ENCODE measurements around the gene LRSAM1.

LRSAM1 gene

DNA sequence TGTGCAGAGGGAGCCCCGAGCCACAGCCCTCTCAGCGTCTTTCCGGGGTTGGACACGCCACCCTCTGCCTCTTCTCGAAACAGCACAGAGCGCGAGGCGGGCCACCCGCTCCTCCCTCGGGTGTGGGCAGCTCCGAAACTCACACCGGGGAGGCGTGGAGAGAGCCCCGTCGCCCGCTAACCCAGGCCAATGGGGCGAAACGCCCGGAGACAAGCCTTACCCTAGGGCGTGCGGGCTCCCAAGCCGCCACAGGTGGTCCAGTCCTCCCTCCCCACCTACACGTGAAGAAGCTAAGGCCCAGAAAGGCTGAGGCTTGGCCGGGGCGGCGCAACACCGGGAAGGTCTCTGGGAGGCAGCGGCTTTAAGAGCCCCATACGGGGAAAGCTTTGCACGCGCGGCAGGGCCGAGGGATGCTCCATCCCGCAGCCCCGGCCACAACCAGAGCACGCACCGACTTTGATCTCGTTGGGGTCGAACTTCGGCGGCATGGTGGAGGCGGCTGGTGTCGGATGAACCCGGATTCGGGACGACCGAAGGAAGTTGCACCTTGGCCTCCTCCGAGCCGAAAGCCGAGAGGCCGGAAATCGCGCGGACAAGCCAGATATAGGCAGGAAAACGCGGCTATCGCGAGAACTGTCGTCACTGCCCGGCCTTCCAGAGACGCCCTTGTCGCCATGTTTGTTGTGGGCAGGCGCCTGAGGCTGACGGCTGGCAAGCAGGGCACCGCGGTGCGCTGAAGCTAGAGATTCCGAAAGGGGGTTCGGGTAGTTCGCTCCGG is at the start of gene LRSAM1, which contains the start of gene RPL12:
Gene LRSAM1 (plus strand): TSS at position 681 of the 778 bp plus-strand sequence. CDS start 3,018 bp downstream, outside the sequence.
Gene RPL12 (minus strand): TSS at position 577 of the 778 bp plus-strand sequence. CDS start 89 bp downstream, at position 488.
- peak; percentile 85 to 87 for DNase-seq (ENCODE audit: low read depth in 2 of 2)

DNA sequence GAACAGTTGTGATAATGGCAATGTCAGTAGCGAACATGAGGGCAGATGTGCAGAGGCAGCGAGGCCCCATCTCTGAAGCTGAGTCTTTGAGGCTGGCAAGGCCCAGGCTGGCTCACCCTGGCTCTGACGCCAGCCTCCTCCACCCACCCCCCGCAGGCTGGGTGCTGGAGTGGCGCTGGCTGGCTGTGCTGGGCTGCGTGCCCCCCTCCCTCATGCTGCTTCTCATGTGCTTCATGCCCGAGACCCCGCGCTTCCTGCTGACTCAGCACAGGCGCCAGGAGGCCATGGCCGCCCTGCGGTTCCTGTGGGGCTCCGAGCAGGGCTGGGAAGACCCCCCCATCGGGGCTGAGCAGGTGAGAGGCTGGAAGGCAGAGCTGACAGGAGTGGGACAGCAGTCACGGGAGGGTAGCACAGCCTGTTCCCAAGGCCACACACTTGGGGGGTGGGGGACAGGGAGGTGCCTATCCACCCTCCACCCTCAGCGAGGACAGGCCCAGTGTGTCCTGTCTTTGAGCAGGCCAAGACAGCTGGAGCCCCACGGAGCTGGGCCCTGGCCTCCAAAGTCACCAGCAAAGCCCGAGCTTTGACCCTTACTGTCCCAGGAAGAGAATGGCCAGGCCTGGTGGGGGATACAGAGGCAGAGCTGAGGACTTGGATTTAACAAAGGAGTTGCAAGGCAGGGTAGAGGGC is 48.8 kb upstream of the LRSAM1 start:
- no peak for DNase-seq (ENCODE audit: low read depth in 2 of 2)

DNA sequence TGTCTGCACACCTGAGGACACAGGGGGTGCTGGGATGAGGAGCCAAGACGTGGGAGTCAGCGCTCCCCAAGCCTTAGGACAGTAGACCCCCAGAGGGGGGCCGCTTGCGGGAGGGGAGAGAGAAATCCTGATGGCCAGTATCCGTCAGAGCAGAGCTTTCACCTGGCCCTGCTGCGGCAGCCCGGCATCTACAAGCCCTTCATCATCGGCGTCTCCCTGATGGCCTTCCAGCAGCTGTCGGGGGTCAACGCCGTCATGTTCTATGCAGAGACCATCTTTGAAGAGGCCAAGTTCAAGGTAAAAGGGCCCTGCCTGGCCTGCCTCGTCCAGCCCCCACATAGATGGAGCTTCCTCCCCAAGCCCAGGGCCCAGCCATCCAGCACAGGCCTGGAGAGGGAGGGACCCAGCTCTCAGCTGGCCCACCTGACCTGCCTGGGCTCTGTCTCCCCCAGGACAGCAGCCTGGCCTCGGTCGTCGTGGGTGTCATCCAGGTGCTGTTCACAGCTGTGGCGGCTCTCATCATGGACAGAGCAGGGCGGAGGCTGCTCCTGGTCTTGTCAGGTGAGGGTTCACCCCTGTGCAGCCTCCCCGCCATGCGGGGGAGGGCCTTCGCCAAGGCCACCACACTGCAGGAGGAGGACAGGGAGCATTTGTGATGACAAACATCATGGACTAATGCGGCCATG is 47.7 kb upstream of the LRSAM1 start:
- DNase-seq (ENCODE audit: low read depth in 2 of 2) = no peak

DNA sequence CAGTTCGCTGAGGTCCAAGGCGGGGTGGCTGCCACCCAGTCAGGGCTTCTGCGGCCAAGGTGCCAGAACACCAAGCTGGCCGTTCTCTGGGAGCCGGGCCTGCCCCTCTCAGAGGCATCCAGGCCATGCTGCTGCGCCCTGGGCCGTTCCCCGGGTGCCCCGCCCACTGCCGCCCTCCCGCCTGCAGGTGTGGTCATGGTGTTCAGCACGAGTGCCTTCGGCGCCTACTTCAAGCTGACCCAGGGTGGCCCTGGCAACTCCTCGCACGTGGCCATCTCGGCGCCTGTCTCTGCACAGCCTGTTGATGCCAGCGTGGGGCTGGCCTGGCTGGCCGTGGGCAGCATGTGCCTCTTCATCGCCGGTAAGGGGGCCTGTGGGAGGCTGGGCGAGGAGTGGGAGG is 46.7 kb upstream of the LRSAM1 start:
- DNase-seq (ENCODE audit: low read depth in 2 of 2) = no peak

DNA sequence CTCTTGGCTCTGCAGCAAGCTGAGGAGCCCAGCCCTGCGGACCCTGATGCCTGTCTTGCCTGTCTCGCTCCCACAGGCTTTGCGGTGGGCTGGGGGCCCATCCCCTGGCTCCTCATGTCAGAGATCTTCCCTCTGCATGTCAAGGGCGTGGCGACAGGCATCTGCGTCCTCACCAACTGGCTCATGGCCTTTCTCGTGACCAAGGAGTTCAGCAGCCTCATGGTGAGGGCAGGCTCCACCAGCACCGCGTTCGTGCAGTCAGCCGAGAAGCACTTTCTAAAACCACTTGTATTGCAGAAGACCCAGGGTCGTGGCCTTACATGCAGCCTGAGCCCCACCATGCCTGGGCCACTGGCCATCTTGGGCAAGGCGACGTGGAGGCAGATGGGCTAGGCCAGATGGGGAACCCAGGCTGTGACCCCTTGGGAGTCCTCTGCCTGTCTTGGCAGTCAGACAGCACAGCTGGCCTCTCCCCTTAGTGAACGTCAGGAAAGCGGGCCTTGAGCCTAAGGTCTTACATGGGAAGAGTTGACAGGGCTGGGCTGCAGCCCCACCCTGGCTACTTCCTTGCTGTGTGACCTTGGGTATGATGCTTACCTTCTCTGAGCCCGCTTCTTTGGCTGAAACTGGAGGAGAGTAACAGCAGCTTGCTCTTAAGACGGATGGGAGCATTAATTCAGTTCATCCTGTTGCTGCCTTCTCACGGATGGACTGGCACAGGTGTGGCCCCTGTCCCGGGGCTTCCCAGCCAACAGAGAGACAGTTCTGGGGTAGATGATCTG is 45.8 kb upstream of the LRSAM1 start:
- no peak for DNase-seq (ENCODE audit: low read depth in 2 of 2)

DNA sequence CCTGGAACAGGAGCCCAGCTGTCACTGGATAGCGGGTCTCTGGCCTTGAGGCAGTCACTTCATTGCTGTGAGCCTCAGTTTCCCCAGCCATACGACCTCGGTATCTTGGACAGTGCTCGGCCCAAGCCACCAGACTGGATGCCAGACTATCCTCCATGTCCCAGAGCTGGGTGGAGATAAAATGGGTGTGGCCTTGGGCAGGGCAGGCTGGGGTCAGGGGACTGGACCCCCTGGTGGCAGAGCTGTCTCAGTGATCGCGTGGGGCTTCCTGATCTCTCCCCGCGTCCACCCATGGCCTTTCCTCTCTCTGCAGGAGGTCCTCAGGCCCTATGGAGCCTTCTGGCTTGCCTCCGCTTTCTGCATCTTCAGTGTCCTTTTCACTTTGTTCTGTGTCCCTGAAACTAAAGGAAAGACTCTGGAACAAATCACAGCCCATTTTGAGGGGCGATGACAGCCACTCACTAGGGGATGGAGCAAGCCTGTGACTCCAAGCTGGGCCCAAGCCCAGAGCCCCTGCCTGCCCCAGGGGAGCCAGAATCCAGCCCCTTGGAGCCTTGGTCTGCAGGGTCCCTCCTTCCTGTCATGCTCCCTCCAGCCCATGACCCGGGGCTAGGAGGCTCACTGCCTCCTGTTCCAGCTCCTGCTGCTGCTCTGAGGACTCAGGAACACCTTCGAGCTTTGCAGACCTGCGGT is 44.4 kb upstream of the LRSAM1 start:
- DNase-seq (ENCODE audit: low read depth in 2 of 2) = no peak

DNA sequence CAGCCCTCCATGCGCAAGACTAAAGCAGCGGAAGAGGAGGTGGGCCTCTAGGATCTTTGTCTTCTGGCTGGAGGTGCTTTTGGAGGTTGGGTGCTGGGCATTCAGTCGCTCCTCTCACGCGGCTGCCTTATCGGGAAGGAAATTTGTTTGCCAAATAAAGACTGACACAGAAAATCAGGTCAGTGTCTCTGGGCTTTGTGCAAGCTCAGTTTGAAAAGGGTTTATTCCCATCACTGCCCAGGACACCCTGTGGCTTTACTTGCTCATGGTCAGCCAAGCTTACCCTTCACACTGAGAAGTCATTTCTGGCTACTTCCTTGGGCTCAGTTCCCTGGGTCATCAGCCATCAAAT is 43.8 kb upstream of the LRSAM1 start:
- DNase-seq (ENCODE audit: low read depth in 2 of 2) = no peak

DNA sequence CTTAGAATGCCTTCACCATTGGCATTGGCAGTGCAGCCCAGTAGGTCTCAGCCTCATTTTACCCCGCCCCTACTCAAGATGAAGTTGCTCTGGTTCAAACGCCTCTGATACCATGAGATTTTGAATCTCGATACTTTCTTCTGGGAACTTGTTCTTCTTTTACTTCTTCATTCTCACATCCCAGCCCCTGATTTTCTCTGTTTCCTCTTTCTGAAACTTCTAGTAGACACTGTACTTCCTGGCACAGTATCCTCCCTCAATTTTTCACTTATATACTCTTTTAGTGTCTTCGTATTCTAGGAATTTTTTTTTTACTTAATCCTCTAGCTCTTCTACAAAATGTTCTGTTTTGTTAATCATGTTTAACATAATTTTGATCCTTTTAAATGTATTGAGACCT is 40.2 kb upstream of the LRSAM1 start:
- DNase-seq (ENCODE audit: low read depth in 2 of 2) = no peak

DNA sequence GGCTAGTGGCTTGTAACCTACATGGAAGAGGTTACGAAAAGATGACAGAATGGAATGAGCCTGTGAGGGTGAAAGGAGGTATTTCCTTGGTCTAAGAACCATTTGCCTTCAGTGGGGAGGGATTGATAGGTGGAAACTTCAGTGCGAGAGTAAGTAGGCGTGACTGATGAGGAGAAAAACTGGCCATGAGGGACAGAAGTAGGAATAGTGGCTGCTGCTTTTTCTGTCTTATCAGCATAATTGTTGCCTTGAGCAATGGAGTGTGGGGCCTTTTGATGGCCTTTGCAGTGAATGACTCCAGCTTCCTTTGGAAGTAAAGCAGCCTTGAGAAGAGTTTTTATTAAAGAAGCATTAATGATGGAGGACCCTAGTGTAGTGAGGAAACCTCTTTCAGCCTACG is 36.2 kb upstream of the LRSAM1 start:
- no peak for DNase-seq (ENCODE audit: low read depth in 2 of 2)

DNA sequence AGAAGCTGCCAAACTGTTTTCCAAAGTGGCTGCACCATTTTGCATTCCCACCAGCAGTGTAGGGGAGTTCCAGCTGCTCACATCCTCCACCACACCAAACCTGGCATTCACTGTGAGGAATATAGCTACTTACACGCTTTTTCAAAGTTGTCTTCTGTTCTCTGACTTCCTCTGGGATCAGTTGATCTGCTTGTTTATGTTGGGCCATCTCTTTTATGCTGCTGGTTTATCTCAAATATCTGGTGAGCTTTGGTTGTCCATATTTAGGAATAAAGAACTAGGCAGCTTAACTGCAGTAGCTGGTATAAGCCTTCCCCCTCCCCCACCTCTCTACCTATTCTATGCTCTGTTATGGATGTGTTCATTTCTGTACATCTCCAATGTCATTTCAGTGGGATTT is 35.7 kb upstream of the LRSAM1 start:
- no peak for DNase-seq (ENCODE audit: low read depth in 2 of 2)

DNA sequence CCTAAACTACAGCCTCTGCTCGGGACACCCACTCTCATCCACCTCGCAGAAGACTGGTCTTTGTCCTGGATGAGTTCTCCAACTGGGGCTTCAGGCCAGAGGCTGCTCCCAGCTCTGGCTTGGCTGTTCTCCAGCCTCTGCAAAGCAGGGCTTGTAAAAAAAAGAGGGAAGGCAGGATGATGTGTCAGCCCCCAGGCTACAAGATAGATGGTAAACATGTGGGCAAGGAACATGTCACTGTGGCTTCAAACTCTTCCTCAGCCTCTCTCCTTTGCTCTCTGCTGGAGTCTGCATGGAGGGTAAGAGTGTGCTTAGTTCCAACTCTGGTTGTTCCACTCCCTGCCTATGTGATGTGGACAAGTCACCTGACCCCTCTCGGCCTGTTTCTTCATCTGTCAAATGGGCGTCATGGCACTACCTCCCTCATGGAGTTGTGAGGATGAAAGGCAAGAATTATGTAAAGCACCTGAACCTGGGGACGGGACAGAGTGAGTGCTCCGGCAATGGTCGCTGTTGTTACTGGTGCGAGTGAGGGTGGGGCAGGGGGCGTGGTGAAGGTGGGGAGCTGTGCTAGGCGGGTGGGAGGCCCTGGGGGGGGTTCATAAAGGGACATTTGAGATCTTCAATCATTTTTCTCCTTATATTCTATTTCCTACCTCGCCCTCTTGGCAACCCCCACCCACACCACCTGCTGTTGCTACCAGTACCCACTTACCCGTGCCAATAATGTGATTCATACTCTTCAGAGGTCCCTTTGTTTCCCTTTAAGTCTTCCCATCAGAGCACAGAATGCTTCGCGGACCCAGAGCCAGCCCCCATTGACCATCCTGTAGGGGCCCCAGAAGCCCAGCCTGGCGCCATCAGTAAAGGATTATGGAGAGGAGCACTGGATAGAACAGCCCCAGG is 33.9 kb upstream of the LRSAM1 start:
- no peak for DNase-seq (ENCODE audit: low read depth in 2 of 2)

DNA sequence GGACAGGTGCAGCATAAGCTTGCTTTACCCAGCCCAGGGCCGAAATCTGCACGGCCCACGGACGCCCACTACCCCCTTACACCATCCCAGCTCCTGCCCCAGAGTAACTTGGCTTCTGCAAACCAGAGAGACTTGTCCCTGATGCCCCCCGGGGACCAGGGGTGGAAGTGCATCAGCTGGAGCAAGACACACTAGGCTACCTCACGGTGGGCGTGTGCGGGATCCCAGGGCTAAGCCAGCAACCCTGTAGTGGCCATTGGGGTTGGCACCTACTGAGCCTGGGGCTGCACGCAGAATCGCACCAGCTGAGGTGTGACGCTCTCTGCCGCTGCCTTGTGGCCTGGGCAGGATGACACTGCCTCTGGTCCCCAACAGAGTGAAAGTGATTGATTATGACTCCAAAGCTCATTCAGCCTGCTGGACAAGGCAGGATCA is 33.3 kb upstream of the LRSAM1 start:
- no peak for DNase-seq (ENCODE audit: low read depth in 2 of 2)

DNA sequence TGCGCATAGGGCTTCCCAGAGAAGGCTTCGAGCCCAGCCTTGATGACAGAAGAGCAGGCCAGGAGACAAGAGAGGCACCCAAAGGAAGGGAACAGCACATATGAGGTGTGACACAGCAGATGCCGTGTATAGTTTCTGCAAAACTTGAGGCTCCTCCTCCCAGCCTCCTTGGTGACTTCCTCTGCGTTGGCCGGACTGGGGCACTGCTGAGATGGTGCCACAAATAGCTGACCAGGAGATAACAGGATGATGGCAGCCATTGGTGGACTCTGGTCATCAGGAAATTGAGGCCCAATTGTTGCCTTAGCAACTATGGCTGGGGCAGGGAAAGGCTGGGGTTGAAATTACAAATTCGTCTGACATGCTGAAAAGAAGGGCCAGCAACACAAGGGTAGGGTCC is 32.0 kb upstream of the LRSAM1 start:
- DNase-seq (ENCODE audit: low read depth in 2 of 2) = no peak

DNA sequence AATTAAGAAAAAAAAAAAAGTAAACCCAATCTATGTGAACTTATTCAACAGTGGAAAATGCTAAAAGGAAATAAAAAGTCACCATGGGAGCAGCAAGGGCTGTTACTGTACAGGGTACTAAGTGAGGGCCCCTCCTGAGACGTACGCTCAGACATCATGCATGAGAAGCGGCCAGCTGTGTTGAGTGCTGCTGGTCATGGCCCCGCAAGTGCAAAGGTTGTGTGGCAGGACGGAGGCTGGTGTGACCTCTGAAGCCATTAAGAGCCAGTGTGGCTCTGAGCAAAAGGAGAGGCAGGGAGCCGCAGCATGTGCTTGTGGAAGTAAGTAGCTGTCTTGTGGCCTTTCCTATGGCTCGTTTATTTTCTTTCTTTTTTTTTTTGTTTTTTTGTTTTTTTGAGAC is 30.3 kb upstream of the LRSAM1 start:
- no peak for DNase-seq (ENCODE audit: low read depth in 2 of 2)

DNA sequence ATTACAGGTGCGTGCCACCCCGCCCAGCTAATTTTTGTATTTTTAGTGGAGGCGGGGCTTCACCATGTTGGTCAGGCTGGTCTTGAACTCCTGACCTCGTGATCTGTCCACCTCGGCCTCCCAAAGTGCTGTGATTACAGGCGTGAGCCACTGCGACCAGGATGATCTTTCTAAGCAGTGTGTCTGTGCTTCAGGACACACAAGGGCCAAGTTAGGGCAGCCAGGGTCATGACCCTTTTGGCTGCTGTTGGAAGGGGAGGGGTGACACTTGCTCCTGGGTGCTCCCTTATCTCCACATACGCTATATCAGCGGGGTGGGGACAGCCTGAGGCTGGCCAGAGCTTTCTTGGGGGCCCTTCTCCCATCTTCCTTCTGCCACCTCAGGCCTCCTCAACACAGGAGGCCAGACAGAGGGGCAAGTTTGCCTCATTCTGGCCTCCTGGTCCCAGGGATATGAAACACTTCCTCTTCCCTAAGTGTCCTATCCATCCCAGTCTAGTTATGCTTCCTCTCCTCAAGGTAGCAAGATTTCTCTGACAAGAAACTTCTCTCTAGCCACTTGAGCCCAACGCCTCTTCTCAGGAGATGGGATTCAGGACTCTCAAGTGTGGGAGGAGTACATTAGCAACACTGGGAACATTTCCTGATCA is 29.1 kb upstream of the LRSAM1 start:
- no peak for DNase-seq (ENCODE audit: low read depth in 2 of 2)

DNA sequence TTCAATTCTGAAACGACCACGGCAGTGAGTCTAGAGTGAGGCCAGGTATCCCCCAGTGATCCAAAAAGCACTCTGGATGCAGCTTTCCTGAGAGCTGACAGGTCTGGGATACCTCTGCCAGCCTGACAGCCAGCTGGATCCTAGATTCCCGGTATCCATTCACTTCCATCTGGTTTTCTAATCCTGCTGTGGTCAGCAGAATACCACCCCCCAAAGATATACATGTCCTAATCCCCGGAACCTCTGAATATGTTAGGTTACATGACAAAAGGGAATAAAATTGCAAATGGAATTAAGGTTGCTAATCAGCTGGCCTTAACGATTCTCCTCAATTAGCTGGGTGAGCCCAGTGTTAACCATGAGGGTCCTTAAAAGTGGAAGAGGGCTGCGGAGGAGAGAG is 28.5 kb upstream of the LRSAM1 start:
- no peak for DNase-seq (ENCODE audit: low read depth in 2 of 2)

DNA sequence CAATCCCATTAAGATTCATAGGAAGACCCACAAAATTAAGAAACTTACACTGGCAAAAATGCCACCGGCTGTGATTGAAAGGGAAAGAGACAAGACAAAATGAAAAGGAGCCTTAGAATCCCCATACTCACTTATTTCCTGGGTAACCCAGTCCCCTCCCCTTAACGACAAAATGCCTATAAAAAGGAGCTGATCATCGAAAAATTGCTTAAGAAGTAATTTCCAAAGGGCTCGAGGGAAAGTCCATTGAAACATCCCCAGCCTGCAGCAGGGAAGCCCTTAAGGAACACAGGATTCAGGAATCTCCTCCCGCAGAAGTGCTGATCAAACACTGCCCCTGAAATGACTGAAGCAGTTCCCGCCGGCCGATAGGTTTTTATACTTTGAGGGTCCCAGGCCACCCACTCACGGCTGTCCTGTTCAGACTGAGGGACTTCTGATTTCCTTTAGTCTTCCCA is 27.8 kb upstream of the LRSAM1 start:
- DNase-seq (ENCODE audit: low read depth in 2 of 2) = no peak

DNA sequence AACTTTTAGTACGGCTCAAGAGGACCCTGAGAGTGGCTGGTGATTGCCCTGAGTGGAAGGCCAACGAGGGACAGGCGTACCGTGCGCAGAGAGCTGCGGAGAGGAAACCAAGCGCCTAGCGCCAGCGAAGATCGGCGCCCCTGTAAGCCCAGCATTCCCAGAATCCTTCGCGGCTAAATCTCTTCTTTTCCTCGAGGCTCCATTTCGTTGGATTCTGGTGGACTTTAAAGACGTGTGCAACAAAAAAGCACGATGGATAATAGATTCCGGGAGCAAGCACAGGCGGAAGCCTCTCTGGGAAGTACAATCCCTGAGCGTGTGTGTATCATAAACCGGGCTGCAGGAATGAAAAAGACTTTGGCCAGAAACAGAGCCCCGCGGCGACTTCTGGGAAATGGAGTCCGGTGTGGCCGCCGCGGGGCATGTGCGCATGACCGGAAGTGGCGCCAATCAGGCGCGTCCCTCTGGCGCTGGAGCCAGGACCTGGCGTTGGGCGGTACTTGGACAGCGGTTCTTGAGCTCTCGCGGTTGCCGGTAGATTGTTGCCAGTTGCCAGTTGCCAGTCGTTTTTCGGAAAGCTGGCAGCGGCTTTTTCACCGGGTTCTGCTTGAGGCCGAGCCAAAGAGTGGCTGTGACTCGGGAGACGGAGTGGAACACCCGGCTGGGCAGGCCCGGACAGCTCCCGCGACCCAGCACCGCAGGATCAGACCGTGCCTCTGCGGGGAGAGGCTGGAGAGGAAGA is 27.2 kb upstream of the LRSAM1 start, which contains the start of gene ZNF79:
Gene ZNF79 (plus strand): TSS at position 449 of the 742 bp plus-strand sequence. CDS start 406 bp downstream, outside the sequence.
- DNase-seq (ENCODE audit: low read depth in 2 of 2) = peak; percentile 53 to 64

DNA sequence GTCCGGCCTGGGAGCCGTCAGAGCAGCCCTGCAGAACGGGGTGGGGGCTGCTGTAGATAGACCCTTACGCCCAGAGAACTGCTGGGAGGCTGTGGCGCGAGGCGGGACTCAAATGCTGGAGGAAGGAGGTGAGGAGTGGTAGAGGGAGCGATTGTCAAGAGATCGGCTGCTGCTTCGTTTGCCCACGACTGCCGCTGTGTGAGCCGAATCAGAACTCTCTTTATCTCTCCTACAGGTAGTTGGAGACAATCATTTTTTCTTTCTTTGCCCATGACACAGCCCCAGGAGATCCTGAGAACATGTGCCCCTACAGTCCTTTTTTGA is 26.7 kb upstream of the LRSAM1 start:
- no peak for DNase-seq (ENCODE audit: low read depth in 2 of 2)

All from fibroblast of skin of left biceps (primary cell).